ENCODE results near the gene EHD1. TPM values are rescaled to one million over a fixed set of nuclear protein-coding genes. Genes with fewer than 3 reads are reported as not detected.

The EHD1 gene
- total RNA-seq, 2 experiments from 2014 or later: 131 to 149 TPM

- no peak for DNase-seq
- no peaks in the 10 kb centered on the region for H3K36me3 Mint-ChIP-seq (ENCODE audit: low read depth)
- H3K27me3 Mint-ChIP-seq: no peaks in the 10 kb centered on the region
- H3K4me1 Mint-ChIP-seq: peaks cover 18% of the 10 kb centered on the region
- H3K9me3 Mint-ChIP-seq: no peaks in the 10 kb centered on the region
- H3K4me3 Mint-ChIP-seq: no peak overlapping the region
- ChIA-PET POLR2A (no interaction called here), CTCF (interaction anchor here (0.5 to 32.1 kb wide), 6 partner anchors 8 to 488 kb away, joined by 3 to 732 read pairs (median 4); partner anchors contain the start of genes ARL2 and EHD1)
- H3K27ac Mint-ChIP-seq: no peak overlapping the region
Measured at GRCh38 chr11:64839887-64840782, 38.3 kb downstream of the EHD1 start.

- ChIA-PET POLR2A (no interaction called here), CTCF (interaction anchor here (1.1 to 32.1 kb wide), 5 partner anchors 8 to 175 kb away, joined by 3 to 732 read pairs (median 4); partner anchors contain the start of genes ARL2 and EHD1)
- H3K4me3 Mint-ChIP-seq: no peak overlapping the region
- H3K27me3 Mint-ChIP-seq: no peaks in the 10 kb centered on the region
- H3K36me3 Mint-ChIP-seq (ENCODE audit: low read depth): no peaks in the 10 kb centered on the region
- H3K9me3 Mint-ChIP-seq: no peaks in the 10 kb centered on the region
- DNase-seq: no peak
- no peak overlapping the region for H3K27ac Mint-ChIP-seq
- peaks cover 15% of the 10 kb centered on the region for H3K4me1 Mint-ChIP-seq
Measured at GRCh38 chr11:64839335-64839734, 39.1 kb downstream of the EHD1 start.

- Mint-ChIP-seq H3K4me3 (no peak overlapping the region), H3K9me3 (no peaks in the 10 kb centered on the region)
- CTCF ChIA-PET: interaction anchor here (1.3 to 32.1 kb wide), 3 partner anchors 9 to 47 kb away, joined by 4 to 732 read pairs (median 8); partner anchors contain the start of gene EHD1
Measured at GRCh38 chr11:64838600-64839334, 39.7 kb downstream of the EHD1 start.

GRCh38 chr11:64837887-64838351 is 40.5 kb downstream of the EHD1 start:
- H3K4me3 Mint-ChIP-seq: no peak overlapping the region
- CTCF ChIA-PET: interaction anchor here (1.8 to 1.9 kb wide), 2 partner anchors 10 kb away, joined by 5 to 8 read pairs; no protein-coding TSS in a partner anchor

More at GRCh38 chr11:64838600-64839334, 39.7 kb downstream of the EHD1 start:
- H3K4me1 Mint-ChIP-seq: peaks cover 12% of the 10 kb centered on the region
- DNase-seq: no peak
- POLR2A ChIA-PET: no interaction called here
- H3K27me3 Mint-ChIP-seq: no peaks in the 10 kb centered on the region
- H3K36me3 Mint-ChIP-seq (ENCODE audit: low read depth): no peaks in the 10 kb centered on the region
- H3K27ac Mint-ChIP-seq: no peak overlapping the region

GRCh38 chr11:64836448-64837072 is 41.9 kb downstream of the EHD1 start:
- no peak for DNase-seq
- Mint-ChIP-seq H3K27ac (peak overlapping the region; percentile 50), H3K27me3 (no peaks in the 10 kb centered on the region), H3K4me3 (no peak overlapping the region), H3K9me3 (no peaks in the 10 kb centered on the region), H3K36me3 (ENCODE audit: low read depth) (no peaks in the 10 kb centered on the region), H3K4me1 (peaks cover 6% of the 10 kb centered on the region)
- CTCF ChIA-PET: interaction anchor here (0.5 to 1.9 kb wide), 8 partner anchors 10 to 371 kb away, joined by 3 to 6 read pairs (median 3); partner anchors contain the start of genes FAU and MRPL49
- POLR2A ChIA-PET: no interaction called here

More at GRCh38 chr11:64837887-64838351, 40.5 kb downstream of the EHD1 start:
- peaks cover 6% of the 10 kb centered on the region for H3K4me1 Mint-ChIP-seq
- no peaks in the 10 kb centered on the region for H3K9me3 Mint-ChIP-seq
- H3K27ac Mint-ChIP-seq: no peak overlapping the region
- POLR2A ChIA-PET: no interaction called here
- no peak for DNase-seq
- H3K27me3 Mint-ChIP-seq: no peaks in the 10 kb centered on the region
- H3K36me3 Mint-ChIP-seq (ENCODE audit: low read depth): no peaks in the 10 kb centered on the region

GRCh38 chr11:64835616-64836447 is 42.6 kb downstream of the EHD1 start:
- ChIA-PET POLR2A (no interaction called here), CTCF (interaction anchor here (0.5 to 1.9 kb wide), 11 partner anchors 11 to 370 kb away, joined by 3 to 6 read pairs (median 3); partner anchors contain the start of genes FAU, MRPL49 and ZNHIT2)
- Mint-ChIP-seq H3K4me1 (peaks cover 6% of the 10 kb centered on the region), H3K36me3 (ENCODE audit: low read depth) (no peaks in the 10 kb centered on the region), H3K27me3 (no peaks in the 10 kb centered on the region), H3K9me3 (no peaks in the 10 kb centered on the region), H3K27ac (no peak overlapping the region), H3K4me3 (no peak overlapping the region)
- no peak for DNase-seq

- Mint-ChIP-seq H3K27ac (no peak overlapping the region), H3K36me3 (ENCODE audit: low read depth) (no peaks in the 10 kb centered on the region), H3K4me1 (peaks cover 6% of the 10 kb centered on the region), H3K9me3 (no peaks in the 10 kb centered on the region), H3K4me3 (no peak overlapping the region), H3K27me3 (no peaks in the 10 kb centered on the region)
- POLR2A ChIA-PET: interaction anchor here (0.6 kb wide), 1 partner anchor 287 kb away, joined by 3 read pairs; the partner anchor contains the start of genes FAU and MRPL49
- no peak for DNase-seq
- CTCF ChIA-PET: interaction anchor here (0.6 to 1.6 kb wide), 7 partner anchors 10 to 282 kb away, joined by 3 to 4 read pairs (median 3); partner anchors contain the start of genes ARL2, VPS51 and ZNHIT2
Measured at GRCh38 chr11:64834723-64835615, 43.5 kb downstream of the EHD1 start.

GRCh38 chr11:64834031-64834722 is 44.2 kb downstream of the EHD1 start:
- Mint-ChIP-seq H3K27me3 (no peaks in the 10 kb centered on the region), H3K9me3 (no peaks in the 10 kb centered on the region), H3K4me1 (peaks cover 6% of the 10 kb centered on the region), H3K36me3 (ENCODE audit: low read depth) (no peaks in the 10 kb centered on the region), H3K4me3 (no peak overlapping the region), H3K27ac (no peak overlapping the region)
- POLR2A ChIA-PET: interaction anchor here (0.6 kb wide), 1 partner anchor 288 kb away, joined by 3 read pairs; the partner anchor contains the start of genes FAU and MRPL49
- CTCF ChIA-PET: interaction anchor here (0.6 to 1.6 kb wide), 8 partner anchors 10 to 283 kb away, joined by 3 to 4 read pairs (median 3); partner anchors contain the start of genes ARL2, VPS51 and ZNHIT2
- DNase-seq: no peak

GRCh38 chr11:64833509-64833908 is 44.9 kb downstream of the EHD1 start:
- DNase-seq: no peak
- H3K4me3 Mint-ChIP-seq: no peak overlapping the region
- H3K9me3 Mint-ChIP-seq: no peaks in the 10 kb centered on the region
- no peaks in the 10 kb centered on the region for H3K27me3 Mint-ChIP-seq
- ChIA-PET POLR2A (no interaction called here), CTCF (interaction anchor here (1.0 to 1.6 kb wide), 2 partner anchors 14 to 61 kb away, joined by 3 to 4 read pairs; no protein-coding TSS in a partner anchor)
- H3K36me3 Mint-ChIP-seq (ENCODE audit: low read depth): no peaks in the 10 kb centered on the region
- H3K27ac Mint-ChIP-seq: no peak overlapping the region
- H3K4me1 Mint-ChIP-seq: peaks cover 6% of the 10 kb centered on the region

- Mint-ChIP-seq H3K4me1 (peaks cover 6% of the 10 kb centered on the region), H3K27ac (no peak overlapping the region), H3K27me3 (no peaks in the 10 kb centered on the region), H3K9me3 (no peaks in the 10 kb centered on the region), H3K36me3 (ENCODE audit: low read depth) (no peaks in the 10 kb centered on the region), H3K4me3 (no peak overlapping the region)
- no peak for DNase-seq
- CTCF ChIA-PET: interaction anchor here (1.0 kb wide), 1 partner anchor 15 kb away, joined by 3 read pairs; no protein-coding TSS in a partner anchor
- POLR2A ChIA-PET: no interaction called here
Measured at GRCh38 chr11:64833198-64833502, 45.3 kb downstream of the EHD1 start.
